Spleen (tissue), 11 donors: Measurements from ENCODE around the gene MECP2. TPM values are rescaled to one million over a fixed set of nuclear protein-coding genes. Genes with fewer than 3 reads are reported as not detected.

Experiments
- DNase-seq: peaks from one replicate; pipeline ENCODE4 v3.0.0-alpha.2; 2020
- H3K27ac ChIP-seq, 8 donors: fragments of 200-600 bp; sonication (generic) in 7 of 8; 1 replicate in 4 of 8; 2 replicates in 4 of 8; pipeline versions ENCODE4 v1.5.0 to v1.8.0; 2016 to 2021; ENCODE audit warnings: inconsistent platforms in 4 of 8, mild to moderate bottlenecking in 4 of 8, moderate library complexity in 1 of 8
- H3K27me3 ChIP-seq, 7 donors: fragments of 200-600 bp; sonication (generic) in 6 of 7; replicated peaks in 1 of 7; 1 replicate in 4 of 7; 2 replicates in 3 of 7; pipeline versions ENCODE4 v1.5.0 to v1.8.0; 2016 to 2021; ENCODE audit warnings: inconsistent platforms in 3 of 7, mild to moderate bottlenecking in 1 of 7
- H3K36me3 ChIP-seq, 6 donors: fragments of 200-600 bp; sonication (generic) in 5 of 6; 1 replicate in 4 of 6; 2 replicates in 2 of 6; pipeline versions ENCODE4 v1.5.0 to v1.8.0; 2016 to 2021; ENCODE audit warnings: inconsistent platforms in 2 of 6
- H3K4me1 ChIP-seq, 6 donors: fragments of 200-600 bp; sonication (generic) in 5 of 6; 1 replicate in 3 of 6; 2 replicates in 3 of 6; pipeline versions ENCODE4 v1.5.0 to v1.8.0; 2016 to 2021; ENCODE audit warnings: inconsistent platforms in 3 of 6
- H3K4me3 ChIP-seq, 8 donors: fragments of 200-600 bp; sonication (generic) in 7 of 8; 1 replicate in 4 of 8; 2 replicates in 4 of 8; pipeline versions ENCODE4 v1.5.0 to v1.8.0; 2016 to 2021; ENCODE audit warnings: inconsistent platforms in 4 of 8, mild to moderate bottlenecking in 4 of 8, moderate library complexity in 2 of 8
- H3K9me3 ChIP-seq, 8 donors: fragments of 200-600 bp; sonication (generic) in 7 of 8; 1 replicate in 4 of 8; 2 replicates in 4 of 8; pipeline versions ENCODE4 v1.5.0 to v1.8.0; 2016 to 2021; ENCODE audit warnings: inconsistent platforms in 4 of 8
- POLR2A ChIP-seq, 3 donors: fragments of 450-650 bp; IDR thresholded peaks; one replicate each; pipeline ENCODE4 v1.5.1; 2017; ENCODE audit warnings: antibody characterized with exemption in 3 of 3, mild to moderate bottlenecking in 1 of 3
- POLR2AphosphoS5 ChIP-seq, 3 donors: sonication (generic); formaldehyde crosslinking; IDR thresholded peaks; one replicate each; pipeline ENCODE4 v1.5.1; 2017; ENCODE audit warnings: antibody characterized with exemption in 3 of 3
- WGBS, 5 donors: extraction: QIAGEN DNeasy Blood & Tissue Kit in 3 of 5; methylation state at CpG; one replicate each; pipeline versions ENCODE4 v1.1.5 to v1.1.7; 2013 to 2018; 5-methylcytosine and 5-hydroxymethylcytosine counted together
- intact Hi-C: fragments of 100-400 bp; cut with DNase I; formaldehyde crosslinking; loops from one replicate; pipeline ENCODE4 v1.15.0; 2023; ENCODE audit warnings: low total_unique reads
- polyA plus RNA-seq, 3 donors: library from polyadenylated mRNA; stranded (reverse); fragments of 200-250 nt; gene quantifications; one replicate each; pipeline ENCODE4 v1.2.1, GENCODE V29; 2013
- total RNA-seq, 7 donors: library from RNA; depleted of rRNA in 3 of 7; stranded (reverse); fragments of >200 nt in 3 of 7; fragmentation: NEBNext Ultra II Directional in 4 of 7; extraction: Animal tissue kit (Norgen Biotek cat#: 25700) in 4 of 7; gene quantifications; one replicate each; pipeline versions ENCODE4 v1.1.0 to v1.2.1, GENCODE V29; 2016 to 2021
- TF ChIP-seq, protein P1 (sequence below), 11 experiments: fragments of 200-600 bp in 7 of 11; fragments of 450-650 bp in 4 of 11; sonication (generic) in 4 of 11; IDR thresholded peaks in 8 of 11; conservative IDR thresholded peaks in 3 of 11; 1 replicate in 7 of 11; 2 replicates in 4 of 11; pipeline versions ENCODE4 v1.4.0 to v1.8.0; 2016 to 2021; ENCODE audit warnings: antibody characterized with exemption in 11 of 11, inconsistent platforms in 4 of 11, mild to moderate bottlenecking in 1 of 11
- donor health status: healthy with polysubstance abuse.
- donor health status: DM: no; HTN: no; CAD: no; lungs with moderate emphysema.
- donor health status: DM: no; HTN: no; CAD: no.
- donor health status: Bipolar disorder and iron deficiency.
- donor health status: healthy.
- donor health status: DM: no; HTN: no; CAD: no.
- donor health status: DM: yes; HTN: yes; CAD: no.

MECP2 gene
- total and polyA plus RNA-seq, 10 donors = 15.2 to 104 (median 71.5) TPM

DNA sequence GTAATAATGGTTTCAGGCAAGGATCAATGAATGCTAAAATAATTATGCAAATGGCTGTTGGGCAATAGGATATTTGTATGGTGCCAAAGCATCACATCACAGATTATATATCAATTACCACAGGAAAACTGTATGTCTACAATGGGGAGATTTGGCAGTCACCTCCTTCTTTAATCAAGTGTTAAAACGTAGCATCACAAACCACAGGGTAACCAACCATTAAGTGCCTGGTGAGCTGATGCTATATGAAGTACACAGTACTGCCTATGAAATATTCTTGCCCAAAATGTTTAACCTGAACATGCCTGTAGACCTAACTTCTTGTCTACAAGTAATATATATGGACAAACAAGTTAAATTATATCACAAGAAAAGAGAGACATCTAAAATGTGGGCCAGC is 25.3 kb downstream of the MECP2 start:
- Histone ChIP-seq H3K4me3 (no peak overlapping the region), H3K27me3 (peaks cover 0 to 4% (median 0%) of the 10 kb centered on the region in 7 donors), H3K27ac (no peak overlapping the region), H3K9me3 (no peaks in the 10 kb centered on the region), H3K36me3 (peaks cover 0 to 17% (median 0%) of the 10 kb centered on the region in 6 donors), H3K4me1 (peaks cover 0 to 93% (median 42%) of the 10 kb centered on the region in 6 donors)
- 41 to 58% (median 42%) methylated on average over 1 of the region's 1 CpG for WGBS, 5 donors
- intact Hi-C loops = no loop called here
- no peak for TF ChIP-seq POLR2A (IDR thresholded peaks at IDR 0.05)
- TF ChIP-seq, protein P1, sequence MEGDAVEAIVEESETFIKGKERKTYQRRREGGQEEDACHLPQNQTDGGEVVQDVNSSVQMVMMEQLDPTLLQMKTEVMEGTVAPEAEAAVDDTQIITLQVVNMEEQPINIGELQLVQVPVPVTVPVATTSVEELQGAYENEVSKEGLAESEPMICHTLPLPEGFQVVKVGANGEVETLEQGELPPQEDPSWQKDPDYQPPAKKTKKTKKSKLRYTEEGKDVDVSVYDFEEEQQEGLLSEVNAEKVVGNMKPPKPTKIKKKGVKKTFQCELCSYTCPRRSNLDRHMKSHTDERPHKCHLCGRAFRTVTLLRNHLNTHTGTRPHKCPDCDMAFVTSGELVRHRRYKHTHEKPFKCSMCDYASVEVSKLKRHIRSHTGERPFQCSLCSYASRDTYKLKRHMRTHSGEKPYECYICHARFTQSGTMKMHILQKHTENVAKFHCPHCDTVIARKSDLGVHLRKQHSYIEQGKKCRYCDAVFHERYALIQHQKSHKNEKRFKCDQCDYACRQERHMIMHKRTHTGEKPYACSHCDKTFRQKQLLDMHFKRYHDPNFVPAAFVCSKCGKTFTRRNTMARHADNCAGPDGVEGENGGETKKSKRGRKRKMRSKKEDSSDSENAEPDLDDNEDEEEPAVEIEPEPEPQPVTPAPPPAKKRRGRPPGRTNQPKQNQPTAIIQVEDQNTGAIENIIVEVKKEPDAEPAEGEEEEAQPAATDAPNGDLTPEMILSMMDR (IDR thresholded peaks at IDR 0.05 in 8 of 11, conservative IDR thresholded peaks at IDR 0.05 in 3 of 11) = no peak
- no peak for TF ChIP-seq POLR2AphosphoS5 (IDR thresholded peaks at IDR 0.05)
- no peak for DNase-seq

DNA sequence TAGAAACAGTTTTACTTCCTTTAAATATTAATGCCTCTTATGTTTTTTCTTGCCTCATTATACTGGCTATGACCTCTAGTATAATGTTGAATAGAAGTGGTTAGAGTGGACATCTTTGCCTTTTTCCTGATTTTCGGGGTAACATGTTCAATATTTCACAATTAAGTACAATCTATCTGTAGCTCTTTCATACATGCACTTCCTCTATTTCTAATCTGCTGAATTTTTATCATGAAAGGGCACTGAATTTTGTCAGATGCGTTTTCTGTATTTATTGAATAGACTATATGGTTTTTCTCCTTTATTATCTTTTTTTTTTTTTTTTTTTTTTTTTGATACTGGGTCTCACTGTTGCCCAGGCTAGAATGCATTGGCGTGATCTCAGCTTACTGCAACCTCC is 29.0 kb downstream of the MECP2 start:
- H3K4me3 ChIP-seq = no peak overlapping the region
- WGBS, 5 donors = 60 to 86% (median 61%) methylated on average over 3 of the region's 3 CpGs

DNA sequence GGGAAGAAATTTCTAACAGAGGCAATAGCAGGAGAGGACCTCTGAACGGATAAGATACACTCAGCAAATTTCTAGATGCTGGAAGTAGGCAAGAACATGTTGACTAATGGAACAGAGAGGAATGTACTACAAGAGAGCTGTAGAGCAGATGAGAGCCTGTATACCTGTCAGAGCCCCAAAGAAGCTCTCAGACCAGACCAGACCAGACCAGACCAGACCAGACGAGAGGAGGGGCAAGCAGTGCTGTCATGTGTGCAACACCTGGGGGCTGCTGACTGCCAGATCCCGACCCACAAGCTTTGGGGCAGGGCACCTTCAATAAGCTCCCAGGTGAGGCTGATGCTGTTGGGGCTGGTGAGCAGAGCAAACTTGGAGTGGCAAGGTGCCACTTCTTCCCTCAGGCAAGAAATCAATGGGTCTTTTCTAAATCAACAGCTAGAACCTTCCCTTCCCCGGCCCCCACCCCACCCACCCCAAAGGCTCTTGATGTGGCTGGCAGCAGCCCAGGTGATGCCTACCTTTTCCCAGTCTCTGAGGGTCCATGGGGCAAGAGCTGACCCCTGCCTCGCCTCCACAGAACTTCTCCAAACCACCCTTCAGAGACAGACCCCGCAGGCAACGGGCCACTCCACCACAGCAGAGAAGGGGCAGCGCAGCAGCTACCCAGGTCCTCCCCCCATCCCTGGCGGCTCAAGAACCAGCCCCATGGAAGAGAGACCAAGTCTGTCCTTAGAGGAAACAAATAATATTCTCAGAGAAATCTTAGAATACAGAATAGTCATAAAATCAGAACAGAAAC is 32.7 kb downstream of the MECP2 start:
- Histone ChIP-seq H3K27me3 (peaks cover 0 to 10% (median 0%) of the 10 kb centered on the region in 7 donors), H3K27ac (no peak overlapping the region), H3K4me1 (peaks cover 0 to 100% (median 59%) of the 10 kb centered on the region in 6 donors), H3K4me3 (no peak overlapping the region), H3K36me3 (peaks cover 0 to 3% (median 0%) of the 10 kb centered on the region in 6 donors), H3K9me3 (no peaks in the 10 kb centered on the region)
- no peak for DNase-seq
- intact Hi-C loops = no loop called here
- whole genome bisulfite sequencing, 5 donors = 67 to 82% (median 76%) methylated on average over 8 to 9 of the region's 9 CpGs
- TF ChIP-seq, protein P1 (IDR thresholded peaks at IDR 0.05 in 8 of 11, conservative IDR thresholded peaks at IDR 0.05 in 3 of 11) = no peak
- no peak for TF ChIP-seq POLR2AphosphoS5 (IDR thresholded peaks at IDR 0.05)
- no peak for TF ChIP-seq POLR2A (IDR thresholded peaks at IDR 0.05)

More for the DNA sequence above, 29.0 kb downstream of the MECP2 start:
- peaks cover 0 to 7% (median 0%) of the 10 kb centered on the region in 7 donors for H3K27me3 ChIP-seq
- H3K27ac ChIP-seq = no peak overlapping the region
- H3K4me1 ChIP-seq = peaks cover 0 to 93% (median 46%) of the 10 kb centered on the region in 6 donors
- H3K9me3 ChIP-seq = no peaks in the 10 kb centered on the region
- TF ChIP-seq, protein P1 (IDR thresholded peaks at IDR 0.05 in 8 of 11, conservative IDR thresholded peaks at IDR 0.05 in 3 of 11) = no peak
- TF ChIP-seq POLR2AphosphoS5 (IDR thresholded peaks at IDR 0.05) (no peak), POLR2A (IDR thresholded peaks at IDR 0.05) (no peak)
- DNase-seq = no peak
- intact Hi-C loops = no loop called here
- H3K36me3 ChIP-seq = peaks cover 0 to 6% (median 0%) of the 10 kb centered on the region in 6 donors

DNA sequence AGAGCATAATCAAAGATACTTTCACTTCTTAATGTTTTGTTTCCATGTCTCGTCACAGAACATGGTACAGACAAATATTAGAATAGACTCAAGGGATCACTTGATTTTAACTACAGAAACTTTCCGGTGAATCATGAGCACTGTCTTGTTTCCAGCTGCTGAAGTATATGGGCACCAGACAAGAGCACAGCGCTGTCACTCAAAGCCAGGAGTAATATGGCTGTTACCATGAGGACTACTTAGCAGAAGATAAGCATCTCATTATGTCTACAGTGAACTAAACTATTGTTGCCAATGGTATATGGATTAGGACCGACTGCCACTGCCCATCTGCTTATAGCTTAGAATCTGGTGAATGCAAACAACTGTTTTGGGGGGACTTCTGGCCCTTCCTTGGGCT is 34.3 kb downstream of the MECP2 start:
- peaks cover 0 to 100% (median 60%) of the 10 kb centered on the region in 6 donors for H3K4me1 ChIP-seq
- H3K27me3 ChIP-seq = peaks cover 0 to 6% (median 0%) of the 10 kb centered on the region in 7 donors
- TF ChIP-seq POLR2AphosphoS5 (IDR thresholded peaks at IDR 0.05) = no peak
- TF ChIP-seq, protein P1 (IDR thresholded peaks at IDR 0.05 in 8 of 11, conservative IDR thresholded peaks at IDR 0.05 in 3 of 11) = no peak
- H3K36me3 ChIP-seq = peaks cover 0 to 7% (median under 1%) of the 10 kb centered on the region in 6 donors
- intact Hi-C loops = no loop called here
- H3K27ac ChIP-seq = peak overlapping the region in 1 of 8 donors; percentile 11
- no peak overlapping the region for H3K4me3 ChIP-seq
- 76 to 93% (median 81%) methylated on average over 4 of the region's 4 CpGs for WGBS, 5 donors
- DNase-seq = no peak
- no peaks in the 10 kb centered on the region for H3K9me3 ChIP-seq
